ENCODE results near the gene ALDH1B1.

The ALDH1B1 gene

DNA sequence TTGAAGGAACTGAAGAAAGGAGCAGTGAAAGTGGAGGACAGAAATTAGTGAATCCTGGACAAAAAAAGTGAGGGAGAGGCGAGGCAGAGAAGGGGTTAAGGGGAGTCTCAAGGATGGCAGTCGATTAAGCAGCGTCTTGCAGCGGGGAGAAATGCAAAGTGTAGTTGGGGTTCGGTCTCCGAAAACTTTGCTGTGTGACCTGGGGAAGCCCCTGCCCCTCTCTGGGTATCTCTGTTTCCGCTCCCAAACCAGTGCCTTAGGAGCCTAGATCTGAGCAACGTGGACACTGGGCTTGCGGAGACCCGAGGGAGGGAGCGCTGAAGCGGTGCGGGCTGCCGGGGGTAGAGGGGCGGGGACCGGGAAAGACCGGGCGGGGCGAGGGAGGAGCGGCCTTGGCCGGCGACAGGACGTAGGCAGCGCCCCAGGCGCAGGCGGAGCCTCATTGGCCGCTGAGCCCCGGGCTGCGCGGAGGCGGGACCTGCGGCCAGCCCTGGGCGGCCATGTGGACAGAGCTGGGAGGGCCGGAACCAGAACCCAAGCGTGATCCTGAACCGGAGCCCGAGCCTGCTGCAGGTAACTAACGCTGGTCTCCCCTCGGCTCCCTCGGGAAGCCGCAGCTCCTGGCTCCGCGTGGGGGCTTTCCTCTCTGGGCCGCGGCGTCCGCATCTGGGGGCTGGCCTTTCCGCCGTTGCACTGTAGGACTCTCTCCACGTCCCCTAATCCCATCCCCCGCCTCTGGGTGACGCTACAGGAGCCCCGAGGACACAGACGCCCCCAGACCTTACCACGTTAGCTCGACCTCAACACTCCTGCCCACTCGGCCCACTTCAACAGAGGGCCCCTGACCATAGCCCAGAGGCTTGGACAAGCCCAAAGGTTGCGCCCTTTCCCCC is at the start of gene ALDH1B1:
Gene ALDH1B1 (plus strand): TSS at position 468 of the 893 bp plus-strand sequence. CDS start 3,047 bp downstream, outside the sequence.
- DNase-seq, result peak; percentile 77
- ATAC-seq, result peak; percentile 98

GRCh38 chr9:38343037-38343436 is 49.5 kb upstream of the ALDH1B1 start:
- ATAC-seq, result no peak
- DNase-seq, result no peak

DNA sequence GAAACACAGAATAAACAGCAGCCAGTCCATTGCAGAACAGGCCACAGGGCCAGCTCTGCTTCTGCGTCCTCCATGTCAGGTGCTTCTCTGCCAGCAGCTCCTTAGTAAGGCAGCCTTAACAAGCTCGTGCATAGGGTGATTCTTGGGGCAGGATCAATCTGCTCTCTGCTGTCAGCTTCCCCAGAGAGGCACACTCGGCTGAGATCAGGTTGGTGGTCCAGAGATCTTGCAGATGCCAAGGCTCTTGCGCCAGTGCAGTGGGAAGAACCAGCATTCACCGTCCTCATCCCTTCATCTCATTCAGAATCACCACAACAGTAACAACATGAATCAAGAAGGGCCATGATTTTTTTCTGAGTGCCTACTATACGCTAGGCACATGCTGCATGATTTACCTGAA is 49.0 kb upstream of the ALDH1B1 start:
- no peak for ATAC-seq
- DNase-seq, result no peak

DNA sequence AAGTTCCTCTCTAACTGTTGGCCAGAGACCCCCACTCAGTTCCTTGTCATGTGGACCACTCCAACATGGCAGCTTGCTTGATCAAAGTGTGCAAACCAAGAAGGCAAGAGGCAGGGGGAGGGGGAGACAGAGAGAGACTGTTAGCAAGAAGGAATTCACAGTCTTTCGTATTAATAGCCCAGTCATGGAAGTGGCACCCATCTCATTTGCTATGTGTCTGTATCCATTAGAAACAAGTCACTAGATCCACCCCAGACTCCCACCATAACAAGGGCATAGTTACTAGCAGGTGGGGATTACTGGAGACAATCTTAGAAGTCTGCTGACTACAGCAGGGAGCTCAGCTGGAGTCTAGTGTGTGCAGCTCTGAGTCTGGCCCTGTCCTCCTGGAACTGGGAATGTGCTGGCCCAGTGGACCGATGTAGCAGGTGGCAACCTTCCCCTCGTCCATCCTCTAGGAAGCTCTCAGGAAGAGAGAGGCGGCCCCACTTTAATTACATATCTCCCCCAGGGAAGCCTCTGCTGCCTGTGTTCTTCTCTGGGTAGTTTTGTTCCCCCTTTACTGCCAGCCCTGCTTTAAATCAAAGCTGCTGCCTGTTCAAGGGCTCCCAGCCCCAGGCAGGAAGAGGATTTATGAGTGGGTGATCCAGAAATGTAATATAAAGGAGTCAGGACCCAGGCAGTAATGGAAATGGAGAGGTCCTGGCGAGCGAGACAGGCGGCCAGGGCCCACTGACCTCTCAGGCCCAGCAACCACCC is 47.8 kb upstream of the ALDH1B1 start:
- ATAC-seq, result no peak

DNA sequence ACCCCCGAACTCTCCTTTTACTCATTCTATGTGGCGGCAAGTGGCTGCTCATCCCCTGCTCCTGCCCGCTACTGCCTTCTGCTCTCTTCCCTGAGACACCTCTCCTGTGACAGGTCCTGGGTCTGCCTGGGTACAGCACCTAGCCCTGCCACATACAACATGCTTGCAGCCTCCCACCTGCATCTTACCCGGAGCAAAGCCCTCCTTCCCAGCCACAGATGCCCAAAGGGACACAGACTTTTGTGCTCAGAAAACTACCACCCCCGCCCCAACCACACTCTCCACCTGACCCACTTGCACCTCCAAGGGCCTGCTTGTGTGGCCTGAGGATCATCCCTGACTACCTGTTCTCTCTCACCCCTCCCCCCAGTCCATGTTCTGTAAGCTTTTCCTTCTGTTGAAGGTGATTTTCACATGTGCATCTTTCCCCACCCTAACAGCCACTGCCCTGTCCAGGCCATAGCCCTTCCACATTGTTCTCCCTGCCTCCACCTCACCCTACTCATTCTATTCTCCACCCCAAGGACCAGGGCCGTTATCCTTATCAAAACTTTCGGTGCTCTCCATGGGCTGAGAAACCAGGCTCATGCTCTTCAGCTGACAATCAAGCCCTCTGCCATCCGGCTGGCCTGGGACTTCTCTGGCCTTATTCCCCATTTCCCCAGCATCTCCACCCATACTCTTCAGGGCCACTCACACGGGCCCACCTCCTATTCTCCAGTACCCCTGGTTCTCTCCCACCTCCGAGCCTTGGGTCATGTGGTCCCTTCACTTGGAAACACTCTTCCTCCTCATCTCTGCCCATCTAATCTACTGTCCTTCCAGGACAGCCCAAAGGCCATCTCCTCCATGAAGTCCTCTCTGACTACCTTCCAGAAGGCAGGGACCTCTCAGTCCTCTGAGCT is 46.4 kb upstream of the ALDH1B1 start:
- DNase-seq (no peak), ATAC-seq (no peak)

More for the DNA sequence above, 47.8 kb upstream of the ALDH1B1 start:
- DNase-seq, result no peak

GRCh38 chr9:38346811-38347210 is 45.7 kb upstream of the ALDH1B1 start:
- DNase-seq, result no peak
- no peak for ATAC-seq

- DNase-seq (no peak), ATAC-seq (no peak)
Measured at GRCh38 chr9:38347271-38347671, 45.2 kb upstream of the ALDH1B1 start.

DNA sequence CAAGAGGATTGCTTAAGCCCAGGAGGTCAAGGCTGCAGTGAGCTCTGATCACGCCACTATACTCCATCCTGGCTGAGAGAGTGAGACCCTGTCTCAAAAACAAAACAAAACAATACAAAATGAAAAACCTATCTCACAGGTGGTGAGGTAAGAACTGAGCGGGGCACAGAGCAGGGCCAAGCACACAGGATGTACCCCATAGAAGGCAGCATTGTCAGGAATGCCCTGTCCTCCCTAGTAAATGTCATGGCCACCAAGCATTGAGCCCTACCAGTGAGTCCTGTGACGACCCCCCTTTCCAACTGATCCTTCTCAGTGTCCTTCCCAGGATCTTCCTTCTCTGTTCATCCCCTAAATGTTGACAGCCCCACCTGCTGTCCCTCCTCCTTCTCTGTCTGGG is 44.6 kb upstream of the ALDH1B1 start:
- DNase-seq (no peak), ATAC-seq (no peak)

DNA sequence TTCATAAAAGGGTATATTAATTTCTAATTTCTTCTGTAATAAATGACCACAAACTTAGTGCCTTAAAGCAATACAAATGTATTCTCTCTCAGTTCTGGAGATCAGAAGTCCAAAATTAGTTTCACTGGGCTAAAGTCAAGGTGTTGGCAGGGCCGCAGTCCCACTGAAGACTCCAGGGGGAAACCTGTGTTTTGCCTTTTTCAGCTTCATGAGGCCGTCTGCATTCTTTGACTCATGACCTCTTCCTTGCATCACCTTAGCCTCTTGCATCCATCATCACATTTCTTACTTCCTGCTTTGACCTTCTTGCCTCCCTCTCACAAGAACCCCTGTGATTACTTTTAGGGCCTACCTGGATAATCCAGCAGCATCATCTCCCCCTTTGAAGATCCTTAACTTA is 42.0 kb upstream of the ALDH1B1 start:
- DNase-seq (no peak), ATAC-seq (no peak)

DNA sequence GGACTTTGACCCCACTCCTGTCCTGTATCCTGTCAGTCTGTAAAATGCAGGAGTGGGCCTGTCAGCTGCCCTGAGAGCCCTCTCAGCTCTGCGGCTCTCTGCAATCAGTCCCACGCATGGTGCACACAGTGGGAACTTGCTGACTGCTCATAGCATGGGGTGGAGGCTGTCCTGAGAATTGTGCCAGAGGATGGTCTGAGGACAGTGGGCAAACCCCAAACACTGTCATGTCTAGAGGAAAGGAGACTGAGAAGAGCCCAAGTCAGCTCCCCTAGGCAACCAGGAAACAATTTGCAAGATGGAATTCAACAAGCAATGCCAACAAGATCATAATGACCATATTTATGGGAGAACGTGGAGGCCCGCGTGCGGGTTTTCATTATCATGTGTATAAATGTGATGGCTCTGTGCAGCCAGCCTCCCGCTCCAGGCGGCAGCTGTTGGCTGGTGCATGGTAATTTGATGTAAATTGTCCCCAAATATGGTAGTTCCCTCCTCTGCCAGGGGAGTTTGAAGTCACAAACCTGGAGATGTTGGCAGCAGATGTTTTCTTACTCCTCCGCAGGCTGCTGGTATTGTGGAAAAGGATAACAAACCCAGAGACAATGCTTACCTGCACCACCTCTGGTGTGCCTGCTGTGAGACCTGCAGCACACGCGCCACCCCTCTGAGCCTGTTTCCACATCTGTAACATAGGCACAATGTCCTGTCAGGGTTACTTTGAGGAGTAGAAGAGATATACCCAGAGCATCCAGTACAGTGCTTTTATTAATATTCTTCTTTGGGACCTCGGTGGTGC is 39.8 kb upstream of the ALDH1B1 start:
- ATAC-seq (no peak), DNase-seq (no peak)

- DNase-seq (no peak), ATAC-seq (no peak)
Measured at GRCh38 chr9:38355115-38355514, 37.4 kb upstream of the ALDH1B1 start.

DNA sequence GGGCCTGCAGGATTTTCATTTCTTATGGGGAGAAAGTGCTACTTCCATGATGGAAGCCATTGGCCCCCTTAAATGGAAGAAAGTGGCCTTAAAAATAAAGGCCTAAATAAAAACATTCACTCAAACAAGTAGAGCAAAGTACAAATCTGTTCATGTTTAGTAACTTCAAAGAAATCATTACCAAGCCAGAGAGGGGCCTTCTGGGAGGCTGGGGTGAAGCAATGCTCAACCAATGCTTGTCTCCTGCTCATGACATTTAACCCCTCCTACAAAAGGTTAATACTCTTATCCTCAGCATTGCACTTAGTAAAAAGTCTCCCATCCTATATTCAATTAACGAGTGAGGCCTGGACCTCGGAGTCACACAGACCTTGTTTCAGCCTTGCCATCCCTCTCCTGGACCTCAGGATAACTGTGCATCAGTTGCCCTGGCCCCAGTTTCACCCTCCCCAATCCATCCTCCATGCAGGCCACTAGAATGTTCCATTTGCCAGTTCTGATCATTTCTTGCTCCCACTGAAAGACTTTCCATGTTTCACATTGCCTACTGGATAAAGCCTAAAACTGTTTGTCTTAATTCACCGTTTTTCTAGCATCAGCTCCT is 36.9 kb upstream of the ALDH1B1 start:
- ATAC-seq (no peak), DNase-seq (no peak)

GRCh38 chr9:38356851-38357250 is 35.7 kb upstream of the ALDH1B1 start:
- no peak for DNase-seq
- ATAC-seq, result no peak

- ATAC-seq, result no peak
- DNase-seq, result no peak
Measured at GRCh38 chr9:38357350-38358114, 35.0 kb upstream of the ALDH1B1 start.

DNA sequence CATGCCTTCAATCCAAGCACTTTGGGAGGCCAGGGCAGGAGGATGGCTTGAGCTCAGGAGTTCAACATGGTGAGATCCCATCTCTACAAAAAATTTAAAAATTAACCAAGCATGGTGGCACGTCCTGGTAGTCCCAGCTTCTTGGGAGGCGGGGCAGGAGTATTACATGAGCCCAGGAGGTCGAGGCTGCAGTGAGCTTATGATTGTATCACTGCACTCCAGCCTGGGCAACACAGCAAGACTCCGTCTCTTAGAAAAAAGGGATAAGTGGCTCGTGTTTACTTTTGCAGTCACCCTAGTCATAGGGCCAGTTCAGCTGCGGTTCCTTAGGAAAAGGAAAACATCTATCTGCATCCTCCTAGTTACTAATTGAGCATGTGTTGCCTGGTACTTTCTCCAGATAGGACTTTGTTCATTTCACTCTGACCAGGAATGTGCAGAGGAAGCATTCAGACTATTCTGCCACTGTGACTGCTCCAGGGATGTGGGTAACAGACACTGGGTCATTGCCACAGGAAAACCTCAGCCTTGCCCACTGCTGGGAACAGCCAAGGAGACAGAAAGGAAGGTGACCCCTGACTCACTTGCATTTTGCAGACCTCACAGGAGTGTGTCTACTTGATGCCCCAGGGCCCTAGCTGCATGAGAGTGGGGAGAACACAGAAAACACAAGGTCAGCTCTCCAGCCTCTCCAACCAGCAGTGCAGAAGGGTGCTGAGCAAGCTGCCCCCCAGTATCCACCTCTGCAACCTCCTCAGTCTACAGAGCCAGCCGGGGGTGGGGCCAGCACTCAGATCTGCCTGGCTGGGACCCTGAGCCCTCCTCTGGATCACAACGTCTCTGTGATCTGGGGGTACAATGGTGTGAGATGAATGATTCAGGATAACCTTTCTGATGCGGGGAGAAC is 33.9 kb upstream of the ALDH1B1 start:
- ATAC-seq (no peak), DNase-seq (no peak)

GRCh38 chr9:38359297-38359653 is 33.2 kb upstream of the ALDH1B1 start:
- DNase-seq, result no peak
- ATAC-seq, result no peak

DNA sequence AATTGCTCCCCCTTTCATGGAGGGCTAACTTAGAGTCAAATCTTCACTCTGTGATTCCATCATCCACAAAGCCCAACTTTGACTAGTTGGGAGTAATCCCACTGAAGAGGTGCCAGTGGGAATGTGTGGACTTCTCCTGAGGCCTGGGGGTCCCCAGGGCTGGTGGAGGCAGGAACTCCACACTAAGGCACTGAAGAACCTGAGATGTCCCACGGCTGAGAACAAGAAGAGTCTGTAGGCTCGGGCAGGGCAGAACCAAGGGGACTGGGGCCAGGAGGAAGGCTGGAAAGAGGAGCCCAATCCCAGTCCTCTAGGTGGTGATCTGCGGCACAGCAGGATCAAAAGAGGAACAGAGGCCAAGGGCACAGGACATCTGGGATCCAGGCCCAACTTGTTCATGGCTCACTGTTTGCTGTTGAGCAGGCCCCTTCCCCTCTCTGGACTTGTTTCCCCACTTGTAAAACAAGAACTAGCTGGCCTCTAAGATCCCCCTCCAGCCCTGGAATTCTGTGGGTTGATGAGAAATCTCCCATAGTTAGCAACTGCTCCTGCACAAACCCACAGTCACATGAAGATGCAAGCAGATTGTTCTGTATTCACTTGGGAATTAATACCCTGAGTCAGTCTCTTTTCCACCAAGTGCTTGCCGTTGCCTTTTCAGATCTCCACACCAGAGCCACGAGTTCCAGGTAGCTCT is 32.7 kb upstream of the ALDH1B1 start:
- ATAC-seq, result no peak
- DNase-seq, result no peak

DNA sequence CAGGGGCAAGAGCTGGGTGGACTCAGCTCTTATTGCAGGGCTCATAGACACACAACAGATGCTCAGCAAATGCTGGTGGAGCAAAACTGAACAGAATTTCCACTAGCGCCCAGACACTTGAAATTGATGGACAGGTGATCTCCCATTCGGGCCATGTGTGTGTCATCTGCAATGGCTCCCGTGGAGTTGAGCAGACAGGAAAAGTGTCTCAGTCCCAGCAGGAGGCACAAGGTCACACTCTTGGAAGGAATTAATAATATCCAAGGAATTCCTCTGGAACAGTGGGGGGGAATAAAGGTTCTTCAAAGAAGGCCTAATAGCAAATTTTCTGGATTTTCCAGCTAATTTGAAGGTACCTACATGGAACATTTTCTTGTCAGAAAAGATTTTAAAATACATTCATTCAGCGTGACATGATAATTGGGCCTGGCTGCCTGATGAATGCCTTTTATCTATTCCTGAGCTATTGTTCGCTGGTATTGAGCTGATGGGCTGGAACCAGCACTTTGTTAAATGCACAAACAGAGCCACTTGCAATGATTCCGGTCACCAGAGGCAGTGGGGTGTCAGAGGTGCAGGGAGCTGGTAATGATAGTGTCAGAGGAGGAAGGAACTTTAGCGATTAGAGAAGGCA is 31.5 kb upstream of the ALDH1B1 start:
- no peak for DNase-seq
- ATAC-seq, result no peak

Measured in stimulated activated naive CD8-positive, alpha-beta T cell treated with anti-CD3 and anti-CD28 coated beads, Interleukin-15, Interleukin-2, amounts not matched to agents 100 U/mL and 50 U/mL, for 24 hours (primary cell).